Measurements from ENCODE around the gene CREB3L1.

Gene CREB3L1

DNA sequence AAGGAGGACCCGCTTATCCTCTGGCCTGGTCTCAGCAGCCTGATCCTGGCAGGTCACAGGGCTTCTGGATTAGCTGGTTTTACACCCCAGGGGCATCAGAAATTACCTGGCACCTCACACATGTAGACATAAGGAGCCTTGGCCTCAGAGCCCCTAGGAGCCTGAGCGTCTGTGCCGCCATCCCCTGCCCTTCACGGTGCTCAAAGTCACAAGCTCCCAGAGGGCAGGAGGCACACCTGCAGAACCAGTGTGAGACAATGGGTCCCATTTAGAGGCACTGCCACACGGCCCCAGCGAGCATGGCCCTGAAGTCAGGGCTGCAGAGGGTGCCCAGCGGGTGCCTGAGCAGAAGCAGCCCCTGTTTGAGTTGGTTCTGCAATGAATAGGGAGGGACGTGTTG is 73.7 kb downstream of the CREB3L1 start:
- TF ChIP-seq, protein P1, sequence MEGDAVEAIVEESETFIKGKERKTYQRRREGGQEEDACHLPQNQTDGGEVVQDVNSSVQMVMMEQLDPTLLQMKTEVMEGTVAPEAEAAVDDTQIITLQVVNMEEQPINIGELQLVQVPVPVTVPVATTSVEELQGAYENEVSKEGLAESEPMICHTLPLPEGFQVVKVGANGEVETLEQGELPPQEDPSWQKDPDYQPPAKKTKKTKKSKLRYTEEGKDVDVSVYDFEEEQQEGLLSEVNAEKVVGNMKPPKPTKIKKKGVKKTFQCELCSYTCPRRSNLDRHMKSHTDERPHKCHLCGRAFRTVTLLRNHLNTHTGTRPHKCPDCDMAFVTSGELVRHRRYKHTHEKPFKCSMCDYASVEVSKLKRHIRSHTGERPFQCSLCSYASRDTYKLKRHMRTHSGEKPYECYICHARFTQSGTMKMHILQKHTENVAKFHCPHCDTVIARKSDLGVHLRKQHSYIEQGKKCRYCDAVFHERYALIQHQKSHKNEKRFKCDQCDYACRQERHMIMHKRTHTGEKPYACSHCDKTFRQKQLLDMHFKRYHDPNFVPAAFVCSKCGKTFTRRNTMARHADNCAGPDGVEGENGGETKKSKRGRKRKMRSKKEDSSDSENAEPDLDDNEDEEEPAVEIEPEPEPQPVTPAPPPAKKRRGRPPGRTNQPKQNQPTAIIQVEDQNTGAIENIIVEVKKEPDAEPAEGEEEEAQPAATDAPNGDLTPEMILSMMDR (conservative IDR thresholded peaks at IDR 0.05; ENCODE audit: low read length) = no peak
- no peak for DNase-seq (ENCODE audit: low read depth)
- H3K4me3 ChIP-seq (ENCODE audit: low read length) = no peak overlapping the region

DNA sequence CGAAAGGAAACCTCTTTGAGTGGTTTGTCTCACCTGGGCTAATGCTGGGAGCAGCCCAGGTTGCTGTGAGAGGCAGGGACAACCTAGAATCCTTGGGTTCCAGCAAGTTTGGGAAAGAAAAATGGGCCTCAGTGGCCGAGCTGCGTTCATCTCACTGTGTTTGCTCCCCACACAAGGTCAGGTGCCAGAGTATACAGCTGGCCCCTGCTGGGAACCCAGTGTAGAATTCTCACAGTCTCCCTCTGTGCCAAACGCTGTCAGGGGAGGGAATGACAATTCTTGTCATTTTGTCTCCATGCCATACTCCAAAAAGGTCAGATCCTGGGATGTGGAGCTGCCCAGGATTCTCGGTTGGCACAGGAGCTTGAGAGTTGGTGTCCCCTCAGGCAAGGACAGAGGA is 74.1 kb downstream of the CREB3L1 start:
- TF ChIP-seq, protein P1 (conservative IDR thresholded peaks at IDR 0.05; ENCODE audit: low read length) = no peak
- no peak for DNase-seq (ENCODE audit: low read depth)
- no peak overlapping the region for H3K4me3 ChIP-seq (ENCODE audit: low read length)

DNA sequence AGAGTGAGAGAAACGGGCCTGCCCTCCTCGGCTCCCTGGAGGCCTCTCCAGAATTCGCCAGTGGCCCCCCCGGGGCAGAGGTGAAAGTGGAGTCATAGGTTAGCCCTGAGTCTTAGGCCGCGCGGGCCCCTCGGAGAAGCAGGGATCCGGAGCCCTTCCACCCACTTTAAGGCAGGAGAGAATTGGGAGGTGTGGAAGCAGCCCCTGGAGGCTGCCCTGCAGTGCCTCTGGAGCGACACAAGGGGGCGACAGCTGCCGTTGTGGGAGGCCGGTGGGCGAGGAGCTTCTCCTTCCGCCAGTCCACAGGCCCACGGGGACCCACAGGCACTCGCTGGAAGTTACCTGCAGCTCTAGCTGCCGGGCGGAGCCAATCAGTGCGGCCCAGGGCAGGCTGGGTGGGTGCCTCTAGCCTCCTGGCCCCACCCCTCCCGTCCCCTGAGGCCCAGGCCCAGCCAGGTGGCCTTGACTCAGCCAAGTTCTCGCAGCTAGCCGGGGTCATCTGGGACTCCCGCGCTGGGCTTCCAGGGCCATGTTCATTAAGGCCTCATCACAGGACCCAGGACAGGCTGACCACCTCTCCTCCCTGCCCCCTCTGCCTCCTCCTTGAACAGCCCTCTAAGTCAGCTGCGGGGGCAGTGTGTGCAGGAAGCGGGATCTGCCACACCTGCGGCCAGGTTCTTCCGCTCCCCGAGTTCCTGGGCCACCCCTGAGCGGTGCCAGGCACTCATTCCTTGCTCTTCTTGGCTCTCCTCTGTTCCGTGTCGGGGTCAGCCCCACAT is 74.8 kb downstream of the CREB3L1 start:
- no peak overlapping the region for H3K4me3 ChIP-seq (ENCODE audit: low read length)
- DNase-seq (ENCODE audit: low read depth) = no peak
- TF ChIP-seq, protein P1 (conservative IDR thresholded peaks at IDR 0.05; ENCODE audit: low read length) = peak; percentile 64

DNA sequence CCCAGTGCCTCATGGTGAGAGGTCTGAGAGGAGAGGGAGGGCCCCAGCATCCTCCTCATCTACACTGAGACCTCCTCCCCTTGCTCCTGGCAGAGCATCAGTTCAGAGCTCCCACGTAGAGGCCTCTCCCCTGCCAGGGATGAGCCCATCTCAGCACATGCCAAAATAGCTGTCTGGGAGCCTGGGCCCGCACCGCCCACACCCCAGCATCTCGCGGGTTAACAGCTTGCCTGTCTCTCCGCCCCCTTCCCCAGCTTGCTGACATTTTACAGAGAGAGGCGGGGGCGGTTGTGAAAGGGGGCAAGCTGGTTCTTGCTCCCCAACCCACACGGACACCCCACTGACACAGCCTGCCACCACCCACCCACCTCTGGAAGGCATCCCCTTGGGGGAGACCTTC is 76.2 kb downstream of the CREB3L1 start:
- H3K4me3 ChIP-seq (ENCODE audit: low read length) = no peak overlapping the region
- DNase-seq (ENCODE audit: low read depth) = peak; percentile 26
- TF ChIP-seq, protein P1 (conservative IDR thresholded peaks at IDR 0.05; ENCODE audit: low read length) = no peak

- peak; percentile 48 for DNase-seq (ENCODE audit: low read depth)
- TF ChIP-seq, protein P1 (conservative IDR thresholded peaks at IDR 0.05; ENCODE audit: low read length) = no peak
- no peak overlapping the region for H3K4me3 ChIP-seq (ENCODE audit: low read length)
These were observed 79.5 kb downstream of the CREB3L1 start for GRCh38 chr11:46356924-46357482.

DNA sequence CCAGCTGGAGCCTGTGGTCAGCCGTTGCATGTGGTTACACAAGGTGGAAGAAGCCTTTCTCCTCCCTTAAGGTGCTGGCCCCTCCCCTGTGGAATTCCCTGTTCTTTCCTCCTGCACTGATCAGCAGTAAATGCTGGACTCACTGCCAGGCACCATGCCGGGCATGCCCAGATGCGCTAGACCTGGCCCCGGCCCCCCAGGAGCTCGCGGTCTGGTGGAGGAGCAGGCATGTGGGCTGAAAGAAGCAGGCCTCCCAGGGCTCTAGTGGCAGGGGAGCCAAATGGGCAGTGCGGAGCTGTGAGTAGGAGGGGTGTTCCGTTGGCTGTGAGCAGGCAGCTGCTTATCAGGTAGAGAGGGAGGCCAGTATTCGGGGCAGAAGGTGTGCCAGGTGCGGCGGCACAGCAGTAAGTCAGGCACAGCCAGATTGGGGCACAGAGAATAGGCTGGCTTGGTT is 80.0 kb downstream of the CREB3L1 start:
- TF ChIP-seq, protein P1 (conservative IDR thresholded peaks at IDR 0.05; ENCODE audit: low read length) = no peak
- no peak overlapping the region for H3K4me3 ChIP-seq (ENCODE audit: low read length)
- DNase-seq (ENCODE audit: low read depth) = no peak

DNA sequence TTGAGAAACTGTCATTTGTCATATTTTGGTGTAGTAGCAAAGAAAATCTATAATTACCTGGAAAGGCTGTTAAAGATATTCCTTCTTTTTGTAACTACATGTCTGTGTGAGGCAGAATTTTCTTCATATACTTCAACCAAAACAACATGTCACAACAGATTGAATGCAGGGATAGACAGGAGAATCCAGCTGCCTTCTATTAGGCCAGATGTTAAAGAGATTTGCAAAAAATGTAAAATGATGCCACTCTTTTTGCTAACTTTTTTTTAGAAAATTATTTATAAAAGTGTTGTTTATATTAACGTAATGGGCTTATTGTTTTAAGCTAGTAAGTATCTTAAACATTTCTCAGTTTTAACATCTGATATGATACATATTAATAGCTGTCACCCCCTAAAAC is 82.5 kb downstream of the CREB3L1 start:
- no peak overlapping the region for H3K4me3 ChIP-seq (ENCODE audit: low read length)
- DNase-seq (ENCODE audit: low read depth) = peak; percentile 23
- TF ChIP-seq, protein P1 (conservative IDR thresholded peaks at IDR 0.05; ENCODE audit: low read length) = no peak
